GM19025 (cell line): ENCODE data around the gene NR2F1-AS1.

ENCODE experiments used
- ATAC-seq: cut with Tn5 transposase; IDR thresholded peaks from one replicate; pipeline ENCODE4 v1.9.1; 2021; ENCODE audit warnings: mild to moderate bottlenecking, low read depth, moderate library complexity; ENCODE audit not compliant: unreplicated experiment

Gene NR2F1-AS1

DNA sequence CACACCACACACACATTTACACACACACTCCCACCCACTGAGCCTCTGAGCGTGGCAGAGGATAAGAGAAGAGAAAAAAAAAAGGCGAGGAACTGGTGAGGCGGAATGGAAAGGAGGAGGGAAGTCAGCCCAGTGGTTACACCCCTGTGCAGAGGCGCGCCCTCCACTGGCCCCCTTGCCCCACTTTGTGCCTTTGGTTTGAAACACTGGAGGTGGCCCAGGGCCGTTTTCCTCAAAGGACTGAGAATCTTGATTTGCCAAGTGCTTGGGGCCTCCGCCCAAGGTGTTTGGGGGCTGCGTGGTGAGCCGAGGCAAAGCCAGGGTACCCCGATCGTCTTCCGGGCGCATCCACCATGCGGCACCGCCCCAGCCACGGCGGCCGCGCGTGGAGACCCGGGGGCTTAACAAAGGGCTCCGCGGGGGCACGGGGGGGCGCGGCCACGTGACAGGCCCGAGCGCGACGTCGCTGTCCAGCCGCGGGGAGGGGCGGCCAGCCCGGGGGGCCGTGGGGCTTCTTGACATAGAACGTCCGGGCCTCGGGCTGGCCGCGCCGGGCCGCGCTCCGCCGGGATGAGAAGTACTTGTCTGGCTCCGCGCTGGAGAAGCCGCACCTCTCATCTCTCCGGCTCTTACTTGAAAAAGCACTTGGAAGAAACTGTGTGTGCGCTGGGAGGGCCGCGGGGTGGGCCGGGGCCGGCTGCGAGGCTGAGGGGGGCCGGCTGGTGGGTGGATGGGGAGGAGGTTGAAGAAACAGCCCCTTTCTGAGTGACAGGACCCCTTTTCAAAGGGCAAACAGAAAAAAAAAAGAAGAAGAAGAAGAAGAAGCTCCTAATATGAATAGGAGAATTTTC is 23.0 kb upstream of the NR2F1-AS1 start:
- no peak for ATAC-seq

DNA sequence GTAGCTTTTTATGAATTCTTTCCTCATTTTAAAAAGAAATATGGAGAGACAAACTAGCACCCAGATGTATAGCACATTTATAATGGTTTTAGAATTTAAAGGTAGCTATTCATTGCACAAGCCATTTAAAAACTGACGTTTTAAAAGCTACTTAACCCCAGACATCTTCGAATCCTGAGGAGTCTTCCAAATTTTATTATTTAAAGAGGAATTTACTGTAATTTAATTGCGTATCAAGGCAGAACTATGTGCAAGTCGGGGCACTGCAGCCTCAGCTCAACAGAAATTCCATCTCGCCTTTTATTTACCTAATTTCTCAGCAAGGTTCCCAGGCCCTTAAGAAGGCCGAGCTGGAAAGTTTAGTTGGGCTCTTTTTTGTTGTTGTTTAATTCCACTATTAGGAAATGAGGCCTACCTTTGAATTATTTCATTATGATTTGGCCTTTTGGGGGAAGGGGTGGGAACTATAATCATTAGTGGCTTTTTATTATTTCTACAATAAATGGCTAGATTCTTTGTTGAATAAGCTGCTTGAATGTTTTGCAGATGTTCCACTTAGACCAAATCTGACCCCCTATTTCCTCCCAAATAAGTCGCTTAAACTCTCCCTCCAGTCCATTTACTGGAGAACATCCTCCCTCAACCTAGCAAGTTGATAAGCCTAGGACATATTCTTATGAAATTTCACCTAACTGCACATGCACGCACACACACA is 22.2 kb upstream of the NR2F1-AS1 start:
- ATAC-seq, result no peak

DNA sequence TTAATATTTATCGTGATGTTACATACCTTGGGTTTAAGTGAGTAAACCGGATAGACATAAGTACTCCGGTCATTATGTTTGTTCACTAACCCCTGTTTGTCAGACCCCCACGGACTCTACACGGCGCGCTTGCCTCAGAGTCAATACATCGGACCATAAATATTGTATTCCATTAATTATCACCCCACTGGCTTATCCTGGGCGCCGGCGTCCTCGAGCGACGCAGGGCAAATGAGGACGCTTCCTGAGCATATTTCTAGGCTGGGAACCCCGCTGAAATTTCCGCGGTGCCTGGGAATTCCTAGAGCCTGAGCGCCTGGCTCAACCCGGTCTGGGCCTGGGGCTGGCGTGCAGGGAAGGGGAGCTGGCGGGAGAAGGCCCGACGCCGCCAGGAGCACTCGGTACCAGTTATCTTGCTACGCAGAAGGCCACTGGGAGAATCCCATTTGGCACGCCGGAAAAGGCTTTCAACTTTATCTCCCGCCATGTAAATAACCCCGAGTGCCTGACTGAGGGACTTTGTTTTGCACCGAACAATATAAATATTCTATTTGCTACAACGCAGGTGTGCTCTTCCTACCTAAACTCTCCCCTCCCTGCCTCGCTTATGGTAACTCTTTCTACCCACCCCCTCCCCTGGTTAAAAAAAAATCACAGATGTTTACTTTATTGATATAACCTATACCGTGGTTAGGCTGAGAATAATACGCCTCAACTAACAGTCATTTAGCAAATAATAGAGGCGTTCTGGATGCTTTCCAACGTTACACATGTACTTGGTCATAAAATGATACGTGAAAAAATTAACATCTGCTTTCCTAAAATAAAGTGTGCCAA is 21.4 kb upstream of the NR2F1-AS1 start:
- no peak for ATAC-seq

DNA sequence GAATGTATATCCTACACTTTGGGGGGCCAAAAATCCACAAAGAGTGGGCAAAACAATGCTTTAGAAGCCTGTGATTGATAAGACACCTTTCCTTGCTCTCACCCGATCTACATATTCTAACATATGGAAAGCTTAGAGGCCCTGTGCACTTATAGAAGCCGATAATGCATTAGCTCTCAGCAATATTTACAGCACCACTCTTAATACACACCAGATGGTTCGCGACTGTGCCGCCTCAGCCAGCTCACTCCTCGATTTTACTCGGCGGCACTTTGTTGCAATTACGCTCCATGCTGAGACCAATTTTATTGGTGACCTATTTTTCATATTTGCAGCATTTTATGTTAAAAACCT is 20.8 kb upstream of the NR2F1-AS1 start:
- ATAC-seq, result no peak

DNA sequence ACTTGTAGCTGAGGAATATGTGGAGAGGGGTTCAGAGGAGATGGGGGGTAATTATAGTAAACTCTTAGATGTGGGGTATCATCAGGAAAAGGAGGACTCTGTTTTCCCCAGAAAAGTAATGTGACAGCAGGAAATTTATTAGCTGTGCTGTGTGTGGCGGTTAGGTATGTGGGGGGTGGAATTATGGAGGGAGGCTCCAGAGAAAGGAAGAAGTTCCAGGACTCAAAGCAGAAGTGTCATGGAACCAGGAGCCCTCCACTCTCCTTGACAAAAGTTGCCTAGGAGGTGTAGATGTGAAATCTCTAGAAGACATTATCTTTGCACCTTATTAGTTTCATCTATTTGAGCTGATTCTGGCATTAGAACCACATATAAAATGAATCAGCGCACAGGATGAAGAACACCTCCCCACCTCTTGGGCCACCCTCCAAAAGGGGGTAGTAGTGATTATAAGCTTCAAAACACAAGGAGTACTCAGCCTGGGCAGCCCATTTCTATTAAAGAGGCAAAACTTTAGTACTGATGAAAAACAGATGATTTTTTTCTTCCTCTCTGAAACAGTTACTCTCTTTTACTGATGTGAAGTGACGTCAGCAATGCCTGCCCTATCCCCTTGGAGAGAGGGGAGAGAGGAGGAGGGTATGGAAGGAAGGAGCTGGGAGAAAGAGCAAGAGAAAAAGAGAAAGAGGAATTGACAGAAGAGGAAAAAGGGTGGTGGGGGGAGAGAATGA is 20.2 kb upstream of the NR2F1-AS1 start:
- no peak for ATAC-seq

DNA sequence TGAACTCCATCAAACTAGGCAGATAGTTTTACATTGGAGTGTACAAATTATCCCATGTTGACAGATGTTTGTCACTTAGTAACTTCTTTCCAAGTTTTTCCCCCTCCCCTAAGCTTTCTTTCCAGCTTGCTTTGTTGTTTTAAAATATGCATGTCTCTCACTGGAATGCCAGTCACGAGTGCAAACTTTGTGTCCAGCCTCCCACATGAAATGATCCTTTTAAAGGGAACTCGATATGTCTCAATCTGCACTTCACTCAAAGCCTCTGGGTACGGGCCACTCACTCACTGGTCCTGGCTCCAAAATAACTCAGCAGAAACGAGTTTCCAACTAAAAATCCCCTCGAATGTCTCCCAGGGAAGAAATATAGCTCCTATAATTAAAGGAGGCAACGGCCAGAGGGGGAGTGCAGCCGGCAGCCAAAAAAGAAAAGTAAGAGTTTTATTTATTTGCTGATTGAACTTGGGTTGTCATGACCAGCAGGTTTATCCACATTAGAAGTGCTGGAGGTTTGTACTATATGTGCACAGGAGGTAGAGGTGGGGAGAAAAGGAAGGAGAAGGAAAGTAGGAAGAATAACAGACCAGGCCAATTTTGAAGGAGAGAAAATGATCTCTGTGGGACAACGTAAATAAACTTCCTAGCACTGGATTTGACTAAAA is 19.5 kb upstream of the NR2F1-AS1 start:
- no peak for ATAC-seq

DNA sequence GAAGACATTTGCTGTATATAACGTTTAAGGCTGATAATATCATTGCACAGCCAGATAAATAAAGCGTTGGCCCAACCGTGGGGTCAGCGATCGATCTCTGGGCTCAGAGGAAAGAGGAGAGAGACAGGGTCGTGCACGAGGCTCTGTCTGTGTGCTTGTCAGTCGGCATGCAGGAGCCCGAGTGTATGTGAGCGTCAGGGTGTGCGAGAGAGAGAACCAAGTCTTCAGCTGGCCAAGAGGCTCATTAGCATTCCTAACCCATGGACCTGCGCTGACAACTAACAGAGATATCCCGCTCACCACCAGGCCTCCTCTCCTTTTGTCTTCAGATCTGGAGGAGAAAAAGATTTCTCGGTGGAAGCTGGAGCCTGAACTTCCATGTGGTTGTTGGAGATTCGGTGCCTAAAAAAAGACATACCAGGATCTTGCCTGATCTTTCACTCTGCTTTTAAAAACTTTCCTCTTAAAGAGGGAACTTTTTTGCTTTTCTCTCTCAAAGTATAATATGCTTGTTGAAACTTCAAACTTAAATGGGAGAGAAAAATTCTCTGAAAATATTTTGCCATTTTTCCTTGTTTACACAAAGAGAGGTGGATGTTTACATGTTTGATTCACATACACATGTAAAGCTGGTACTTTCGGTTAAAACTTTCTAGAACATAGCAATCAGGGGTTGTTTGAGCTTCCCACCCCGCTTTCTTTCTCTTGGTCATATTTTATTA is 18.5 kb upstream of the NR2F1-AS1 start:
- ATAC-seq, result no peak

DNA sequence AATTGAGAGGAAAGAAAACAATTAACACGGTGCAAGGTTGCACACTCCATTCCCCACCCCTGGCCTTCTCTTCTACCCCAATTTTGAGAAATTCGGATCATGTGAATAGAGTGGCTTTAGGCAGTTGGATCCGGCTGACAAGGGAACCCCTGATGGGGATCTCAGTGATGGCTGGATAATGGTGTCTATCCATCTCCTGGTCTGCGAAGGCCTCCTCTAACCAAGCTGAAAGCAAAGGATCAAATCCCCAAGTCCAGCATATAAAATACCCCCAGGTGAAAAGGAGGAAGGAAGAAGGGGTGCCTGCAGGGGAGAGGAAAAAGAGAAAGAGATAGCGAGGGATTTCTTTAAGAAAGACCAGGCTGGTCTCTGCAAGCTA is 18.0 kb upstream of the NR2F1-AS1 start:
- no peak for ATAC-seq

DNA sequence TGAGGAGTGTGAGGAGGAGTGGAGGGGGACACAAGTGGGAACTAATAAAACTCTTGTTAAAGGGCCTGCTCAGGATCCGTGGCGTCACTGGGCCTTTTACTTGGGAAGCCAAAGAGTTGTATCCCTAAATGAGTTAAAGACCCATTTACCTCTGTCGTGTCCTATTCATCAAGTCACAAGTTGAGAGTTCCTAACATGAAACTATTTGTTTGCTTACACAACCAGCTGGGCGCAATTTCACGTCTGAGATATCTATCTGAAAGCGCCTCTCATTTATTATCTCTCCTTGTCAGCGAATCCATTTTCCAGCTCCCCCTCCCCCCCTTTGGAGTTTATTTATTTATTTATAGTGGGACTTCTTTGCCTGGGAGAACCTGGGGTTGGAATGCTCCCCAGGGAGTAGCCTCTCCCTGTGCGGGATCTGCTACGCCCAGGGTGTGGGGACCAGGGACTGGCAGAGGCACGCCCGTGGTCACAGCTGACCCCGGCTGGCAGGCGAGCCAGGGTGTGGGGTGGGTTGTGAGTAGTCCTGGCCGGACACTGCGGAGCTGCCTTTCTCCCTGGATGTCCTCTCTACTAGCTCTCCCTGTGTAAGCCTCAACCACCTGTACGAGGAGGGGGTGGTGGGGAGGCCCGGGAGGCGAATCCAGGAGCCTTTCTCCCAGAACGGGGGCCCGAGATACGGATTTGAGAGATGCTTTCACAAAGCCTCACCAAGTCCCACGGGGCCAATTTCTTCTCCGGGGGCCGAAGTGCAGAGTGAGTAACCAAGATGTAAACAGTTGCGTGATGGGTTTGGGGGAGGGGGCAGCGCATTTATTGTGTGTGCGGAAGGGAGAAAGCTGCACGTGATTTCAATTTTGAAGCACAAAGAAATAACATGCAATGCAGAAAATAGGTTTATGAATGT is 17.3 kb upstream of the NR2F1-AS1 start:
- no peak for ATAC-seq

DNA sequence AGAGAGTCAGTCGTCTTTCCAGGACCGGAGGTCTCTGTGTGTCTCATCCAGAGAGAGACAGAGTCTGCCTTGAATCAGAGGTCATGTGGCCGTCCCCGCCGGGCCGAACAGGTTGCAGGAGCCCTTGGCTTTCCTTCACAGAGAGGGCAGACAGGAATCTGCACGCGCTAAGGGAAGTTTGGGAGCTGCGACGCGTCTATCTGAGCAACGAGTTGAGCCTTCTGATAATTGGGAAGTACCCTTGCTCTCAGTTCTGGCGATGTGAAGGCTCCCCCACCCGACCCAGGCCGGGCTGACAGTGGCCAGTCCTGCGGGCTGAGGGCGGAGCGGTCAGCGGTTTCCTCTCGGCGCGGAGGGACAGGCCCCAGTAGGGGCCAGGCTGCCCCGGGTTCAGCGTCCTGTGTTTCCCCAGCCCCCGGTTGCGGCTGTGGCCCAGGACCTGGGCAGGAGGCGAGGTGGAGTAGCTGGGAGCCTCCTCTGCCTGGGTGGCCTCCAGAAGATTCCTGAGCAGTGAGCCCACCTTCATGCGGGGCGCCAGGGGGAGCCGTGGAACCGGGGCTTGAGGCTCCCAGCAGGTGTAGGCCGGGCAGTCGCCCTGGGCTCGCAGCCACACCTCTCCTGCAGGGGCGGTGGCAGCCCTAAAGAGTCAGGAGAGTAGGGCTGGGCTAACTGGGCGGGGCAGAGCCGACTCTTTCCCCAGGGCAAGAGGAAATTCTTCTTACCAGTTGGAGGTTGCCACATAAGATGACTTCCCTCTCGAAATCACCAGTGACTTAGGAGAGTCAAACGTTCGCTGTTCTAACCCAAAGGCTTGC is 15.9 kb upstream of the NR2F1-AS1 start:
- ATAC-seq, result no peak

DNA sequence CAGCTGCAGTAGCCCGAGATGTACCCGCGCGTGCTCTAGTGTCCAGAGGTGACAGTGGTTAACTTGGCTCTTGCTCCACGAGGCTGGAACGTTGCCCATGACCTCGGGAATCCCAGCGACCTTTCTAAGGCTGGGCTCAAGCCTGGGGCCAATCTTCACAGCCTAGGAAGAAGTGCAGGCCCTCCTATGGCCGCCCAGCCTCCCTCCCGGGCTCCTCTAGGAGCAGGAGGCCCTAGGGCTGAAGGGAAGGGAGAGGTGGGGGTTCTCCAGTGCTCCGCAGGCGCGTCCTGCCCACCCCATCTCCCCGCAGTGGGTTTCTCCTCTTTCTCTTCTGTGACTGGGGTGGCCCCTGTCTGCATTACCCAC is 15.3 kb upstream of the NR2F1-AS1 start:
- ATAC-seq, result no peak

DNA sequence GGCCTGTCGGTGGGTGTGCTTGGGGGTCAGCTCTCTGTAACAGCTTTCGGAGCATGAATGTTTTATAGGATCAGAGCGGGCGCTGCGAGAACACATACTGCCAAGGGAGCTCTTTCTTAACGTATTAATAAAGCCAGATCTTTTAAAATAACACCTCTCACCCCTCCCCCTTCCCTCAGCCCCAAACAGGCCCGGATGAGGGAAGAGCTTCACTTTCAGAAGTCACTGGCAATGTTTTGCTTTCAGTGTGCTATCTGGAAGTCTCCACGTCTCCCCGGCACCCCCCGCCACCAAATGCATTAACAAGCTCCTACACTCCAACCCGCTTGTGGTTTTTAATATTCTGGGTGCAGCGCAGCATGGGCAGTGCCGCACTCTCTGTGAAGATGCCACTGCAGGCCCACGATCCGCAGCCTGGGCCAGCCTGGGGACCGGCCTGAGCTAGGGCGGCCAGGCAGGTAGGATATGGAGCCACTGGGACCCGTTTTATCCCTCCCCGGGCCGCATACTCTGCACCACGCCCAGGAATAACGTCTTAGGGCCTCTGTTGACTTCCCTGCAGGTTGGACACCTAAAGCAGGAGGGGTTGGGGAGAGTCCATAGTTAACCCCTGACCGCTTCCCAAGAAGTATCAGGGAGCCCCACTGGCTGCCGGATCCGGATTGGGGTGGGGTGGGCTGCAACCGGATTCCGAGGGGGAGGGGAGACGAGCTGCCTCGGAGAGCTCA is 14.6 kb upstream of the NR2F1-AS1 start:
- no peak for ATAC-seq

DNA sequence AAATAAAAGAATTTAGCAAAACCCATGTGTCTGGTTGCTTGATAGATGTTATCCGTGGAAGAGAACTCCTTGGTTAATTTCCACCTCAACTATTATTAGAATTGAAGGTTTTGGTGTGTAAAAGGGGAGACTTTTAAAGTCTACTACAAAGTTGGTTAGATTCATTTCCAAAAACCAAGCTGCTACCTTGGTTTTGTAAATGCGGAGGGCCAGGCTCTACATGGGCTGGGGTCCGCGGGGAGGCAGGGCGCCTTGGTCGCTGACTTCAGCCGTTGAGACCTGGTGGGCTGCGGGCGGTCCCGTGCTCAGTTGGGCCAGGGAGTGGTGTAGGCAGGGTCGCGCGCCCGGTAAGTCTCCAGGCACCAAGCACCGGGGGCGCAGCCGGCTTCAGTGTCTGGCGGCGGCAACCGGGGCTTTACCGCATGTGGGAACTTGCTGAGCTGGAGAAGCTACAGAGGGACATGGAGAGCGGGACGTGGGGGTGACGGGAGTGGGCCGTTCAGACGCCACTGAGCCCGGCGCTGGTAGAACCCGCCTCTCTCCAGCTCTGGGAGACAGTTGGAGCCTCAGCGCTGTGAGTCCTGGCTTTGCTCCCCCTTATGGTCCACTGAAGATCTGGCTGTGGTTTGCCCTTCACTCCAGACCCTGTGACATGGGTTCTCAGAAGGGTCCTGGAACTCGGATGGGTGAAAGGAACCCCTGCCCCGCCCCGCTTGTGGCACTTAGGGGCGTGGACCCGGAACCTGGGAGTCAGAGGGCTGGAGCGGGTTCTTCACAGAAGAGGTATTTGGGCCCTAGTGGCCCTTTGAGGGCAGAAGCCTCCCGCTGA is 13.8 kb upstream of the NR2F1-AS1 start:
- no peak for ATAC-seq

DNA sequence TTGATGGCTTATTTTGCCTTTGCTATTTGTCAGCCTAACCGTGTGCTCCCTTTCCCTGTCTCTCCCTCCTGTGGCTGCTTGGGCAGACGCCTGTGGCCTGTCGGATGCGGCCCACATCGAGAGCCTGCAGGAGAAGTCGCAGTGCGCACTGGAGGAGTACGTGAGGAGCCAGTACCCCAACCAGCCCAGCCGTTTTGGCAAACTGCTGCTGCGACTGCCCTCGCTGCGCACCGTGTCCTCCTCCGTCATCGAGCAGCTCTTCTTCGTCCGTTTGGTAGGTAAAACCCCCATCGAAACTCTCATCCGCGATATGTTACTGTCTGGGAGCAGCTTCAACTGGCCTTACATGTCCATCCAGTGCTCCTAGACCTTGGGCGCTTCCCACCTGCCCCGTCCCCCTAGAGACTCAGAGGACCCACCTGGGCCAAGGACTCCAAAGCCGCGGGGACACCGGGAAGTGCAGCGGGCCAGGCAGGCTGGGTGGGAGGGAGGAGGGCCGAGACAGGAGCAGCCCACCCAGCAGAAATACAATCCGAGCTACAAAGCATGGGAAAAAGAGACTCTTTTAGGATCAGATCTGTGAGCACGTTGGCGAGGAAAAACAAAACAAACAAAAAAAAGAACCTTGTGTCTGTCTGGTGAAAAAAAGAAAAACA is 12.6 kb upstream of the NR2F1-AS1 start:
- ATAC-seq, result no peak

DNA sequence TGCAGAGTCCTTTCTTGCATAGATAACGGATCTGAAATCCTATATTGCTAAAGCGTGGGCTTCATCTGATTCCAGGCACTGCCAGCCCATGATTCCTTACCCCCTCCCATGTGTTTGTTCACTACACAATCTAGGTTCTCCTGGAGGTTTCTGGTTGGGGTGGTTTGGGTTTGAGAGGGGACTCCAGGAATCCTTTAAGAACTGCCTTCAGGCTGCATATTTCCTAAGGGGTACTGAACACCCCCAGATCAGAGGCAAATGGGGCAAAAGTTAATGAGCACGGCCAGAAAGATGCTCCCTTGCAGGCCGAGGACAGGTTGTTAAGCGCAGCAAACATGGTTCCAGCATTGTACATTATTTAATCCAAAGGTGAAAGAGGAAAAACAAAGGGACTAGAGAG is 11.9 kb upstream of the NR2F1-AS1 start:
- ATAC-seq, result no peak
